Mucosa of descending colon (tissue), 3 donors: ENCODE data around the gene FAM177A1. TPM values are rescaled to one million over a fixed set of nuclear protein-coding genes. Genes with fewer than 3 reads are reported as not detected.
"Not testable (repeated sequence)": the region's sequence is repeated elsewhere in the genome, so short reads cannot be mapped to it uniquely, and the experiment has no call there.

Source experiments
- ATAC-seq: fragments of 200-7000 bp; cut with Tn5 transposase; one replicate; pipeline ENCODE4 v1.9.1; 2020; ENCODE audit warnings: mild to moderate bottlenecking, moderate library complexity
- DNase-seq, 3 donors: peaks; one replicate each; pipeline ENCODE4 v3.0.0-alpha.2; 2020
- H3K36me3 ChIP-seq: fragments of 200-600 bp; one replicate; pipeline ENCODE4 v1.8.0; 2021; ENCODE audit warnings: low read depth, mild to moderate bottlenecking
- H3K4me1 ChIP-seq: fragments of 200-600 bp; one replicate; pipeline ENCODE4 v1.8.0; 2021; ENCODE audit warnings: low read depth, mild to moderate bottlenecking
- H3K4me3 ChIP-seq: fragments of 200-600 bp; one replicate; pipeline ENCODE4 v1.8.0; 2021; ENCODE audit warnings: mild to moderate bottlenecking
- H3K9me3 ChIP-seq: fragments of 200-600 bp; one replicate; pipeline ENCODE4 v1.8.0; 2021; ENCODE audit warnings: mild to moderate bottlenecking
- intact Hi-C, 2 donors: fragments of 100-400 bp; cut with DNase I in 1 of 2; cut with micrococcal nuclease in 1 of 2; formaldehyde crosslinking; loops; one replicate each; pipeline versions ENCODE4 v1.11.0 to v1.11.1; 2022; cut with DNase I, micrococcal nuclease
- total RNA-seq, 3 donors: library from RNA; stranded (reverse); fragmentation: NEBNext Ultra II Directional in 2 of 3; extraction: Animal tissue kit (Norgen Biotek cat#: 25700) in 2 of 3; gene quantifications; one replicate each; pipeline versions ENCODE4 v1.2.1 to v1.2.4, GENCODE V29; 2021 to 2023
- TF ChIP-seq, protein P1 (sequence below): fragments of 200-600 bp; IDR thresholded peaks from one replicate; pipeline ENCODE4 v1.8.0; 2022; ENCODE audit warnings: antibody characterized with exemption, mild to moderate bottlenecking
- donor health status: DM: no; HTN: no; CAD: no; lungs with moderate emphysema.
- donor health status: DM: no; HTN: no; CAD: no.
- donor health status: DM: no; HTN: yes; CAD: no.

Gene FAM177A1
- total RNA-seq, 3 donors from 2014 or later = 98.1 to 152 (median 142) TPM

DNA sequence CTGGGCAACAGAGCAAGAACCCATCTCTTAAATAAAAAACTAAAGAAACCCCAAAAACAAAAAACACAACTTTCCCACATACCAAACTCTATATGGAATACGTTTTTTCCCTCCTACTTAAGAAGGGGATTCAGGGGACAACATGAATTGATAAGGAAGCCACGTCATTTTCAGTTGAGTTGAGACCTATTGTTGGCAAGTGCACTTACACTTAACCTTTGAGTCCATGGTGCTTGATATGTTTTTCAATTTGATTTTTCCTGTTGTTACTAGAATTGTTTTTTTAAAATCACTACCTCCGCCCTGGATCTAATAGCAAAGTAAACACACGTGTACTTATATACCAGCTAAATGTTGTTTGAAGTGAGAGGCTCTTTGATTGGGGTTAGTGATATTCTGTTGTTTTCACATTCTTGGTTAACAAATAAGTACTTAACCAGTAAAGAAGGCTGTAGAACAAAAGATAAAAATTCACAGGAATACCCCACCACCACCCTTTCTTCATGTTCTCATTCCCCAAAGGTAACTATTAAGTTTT lies 2.0 kb downstream of the FAM177A1 start:
- no peak for DNase-seq
- TF ChIP-seq, protein P1, sequence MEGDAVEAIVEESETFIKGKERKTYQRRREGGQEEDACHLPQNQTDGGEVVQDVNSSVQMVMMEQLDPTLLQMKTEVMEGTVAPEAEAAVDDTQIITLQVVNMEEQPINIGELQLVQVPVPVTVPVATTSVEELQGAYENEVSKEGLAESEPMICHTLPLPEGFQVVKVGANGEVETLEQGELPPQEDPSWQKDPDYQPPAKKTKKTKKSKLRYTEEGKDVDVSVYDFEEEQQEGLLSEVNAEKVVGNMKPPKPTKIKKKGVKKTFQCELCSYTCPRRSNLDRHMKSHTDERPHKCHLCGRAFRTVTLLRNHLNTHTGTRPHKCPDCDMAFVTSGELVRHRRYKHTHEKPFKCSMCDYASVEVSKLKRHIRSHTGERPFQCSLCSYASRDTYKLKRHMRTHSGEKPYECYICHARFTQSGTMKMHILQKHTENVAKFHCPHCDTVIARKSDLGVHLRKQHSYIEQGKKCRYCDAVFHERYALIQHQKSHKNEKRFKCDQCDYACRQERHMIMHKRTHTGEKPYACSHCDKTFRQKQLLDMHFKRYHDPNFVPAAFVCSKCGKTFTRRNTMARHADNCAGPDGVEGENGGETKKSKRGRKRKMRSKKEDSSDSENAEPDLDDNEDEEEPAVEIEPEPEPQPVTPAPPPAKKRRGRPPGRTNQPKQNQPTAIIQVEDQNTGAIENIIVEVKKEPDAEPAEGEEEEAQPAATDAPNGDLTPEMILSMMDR = no peak
- no peak overlapping the region for H3K4me3 ChIP-seq
- ATAC-seq = no peak
- intact Hi-C loops = no loop called here
- peaks cover 31% of the 10 kb centered on the region for H3K4me1 ChIP-seq
- H3K9me3 ChIP-seq = no peaks in the 10 kb centered on the region
- no peaks in the 10 kb centered on the region for H3K36me3 ChIP-seq

DNA sequence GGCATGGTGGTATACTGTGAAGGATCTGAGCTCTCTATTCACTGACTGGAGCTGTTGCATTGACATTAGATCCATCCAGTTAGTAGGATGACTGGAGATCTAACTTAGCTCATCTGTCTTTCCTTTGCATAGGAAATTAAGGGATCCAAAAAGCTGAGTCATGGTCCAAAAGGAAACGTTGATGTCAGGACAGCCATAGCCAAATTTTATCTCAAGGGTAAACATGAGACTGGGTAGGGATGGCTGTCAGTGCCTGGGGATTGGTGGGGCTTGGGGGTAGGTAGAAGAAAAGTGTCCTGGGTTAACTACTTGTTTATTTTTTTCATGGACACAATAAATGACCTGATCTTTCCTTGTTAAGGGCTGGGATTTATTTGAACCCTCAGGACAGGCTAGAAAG lies 4.6 kb downstream of the FAM177A1 start:
- no peak for ATAC-seq
- TF ChIP-seq, protein P1 = no peak
- peaks cover 31% of the 10 kb centered on the region for H3K4me1 ChIP-seq
- intact Hi-C loops = no loop called here
- no peak for DNase-seq
- H3K36me3 ChIP-seq = no peaks in the 10 kb centered on the region
- no peak overlapping the region for H3K4me3 ChIP-seq
- no peaks in the 10 kb centered on the region for H3K9me3 ChIP-seq

DNA sequence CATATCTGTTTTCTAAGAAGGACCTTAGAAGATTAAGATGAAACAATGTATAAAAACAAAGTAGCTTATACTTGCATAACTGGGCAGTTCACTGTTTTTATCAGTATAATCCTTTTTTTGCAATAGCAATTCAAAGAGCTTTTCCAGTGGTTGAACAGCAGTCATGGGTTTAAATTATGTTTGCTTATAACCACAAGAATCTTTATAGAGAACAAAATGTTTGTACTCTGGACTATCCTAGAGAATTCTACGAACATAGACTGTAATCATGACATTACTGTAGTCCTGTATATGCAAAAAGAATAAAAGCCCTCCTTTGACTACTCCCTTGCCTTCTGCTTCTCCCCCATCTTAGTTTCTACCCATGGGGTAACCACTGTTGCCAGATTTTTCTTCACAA lies 5.7 kb downstream of the FAM177A1 start:
- Histone ChIP-seq H3K36me3 (no peaks in the 10 kb centered on the region), H3K4me1 (peaks cover 31% of the 10 kb centered on the region), H3K4me3 (no peak overlapping the region), H3K9me3 (no peaks in the 10 kb centered on the region)
- TF ChIP-seq, protein P1 = no peak
- peak; percentile 86 for ATAC-seq
- DNase-seq = no peak
- intact Hi-C loops = no loop called here

DNA sequence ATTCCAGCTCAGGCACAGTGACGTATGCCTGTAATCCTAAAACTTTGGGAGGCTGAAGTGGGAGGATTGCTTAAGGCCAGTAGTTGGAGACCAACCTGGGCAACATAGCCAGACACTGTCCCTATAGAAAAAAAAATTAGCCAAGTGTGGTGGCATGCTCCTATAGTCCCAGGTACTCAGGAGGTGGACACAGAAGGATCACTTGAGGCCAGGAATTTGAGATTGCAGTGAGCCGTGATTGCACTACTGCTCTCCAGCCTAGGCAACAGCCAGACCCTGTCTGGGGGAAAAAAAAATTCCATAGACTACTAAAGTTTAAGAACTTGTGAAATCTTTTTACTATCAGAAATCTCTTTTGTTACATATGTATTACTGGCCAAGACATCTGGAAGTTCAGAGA lies 6.6 kb downstream of the FAM177A1 start:
- no peak for ATAC-seq
- DNase-seq = no peak
- no peaks in the 10 kb centered on the region for H3K36me3 ChIP-seq
- TF ChIP-seq, protein P1 = no peak
- no peak overlapping the region for H3K4me3 ChIP-seq
- H3K9me3 ChIP-seq = no peaks in the 10 kb centered on the region
- peaks cover 30% of the 10 kb centered on the region for H3K4me1 ChIP-seq
- intact Hi-C loops = no loop called here

- ATAC-seq (peak; percentile 99), DNase-seq (peak; percentile 70 to 77 (median 75))
- H3K4me1 ChIP-seq, intact Hi-C loops, H3K9me3 ChIP-seq, H3K36me3 ChIP-seq, H3K4me3 ChIP-seq: not testable (repeated sequence)
These were observed 15.2 kb downstream of the FAM177A1 start for GRCh38 chr14:35061113-35061791.

- peaks cover 13% of the 10 kb centered on the region for H3K4me1 ChIP-seq
- DNase-seq, H3K36me3 ChIP-seq, ATAC-seq, H3K4me3 ChIP-seq, H3K9me3 ChIP-seq, intact Hi-C loops: not testable (repeated sequence)
These were observed 19.7 kb downstream of the FAM177A1 start for GRCh38 chr14:35065731-35066130.
